GM21619 (cell line): ENCODE measurements around the gene TMEM86B.

Source experiments
- ATAC-seq: cut with Tn5 transposase; IDR thresholded peaks from one replicate; pipeline ENCODE4 v1.9.1; 2021; ENCODE audit not compliant: unreplicated experiment

The TMEM86B gene, protein sequence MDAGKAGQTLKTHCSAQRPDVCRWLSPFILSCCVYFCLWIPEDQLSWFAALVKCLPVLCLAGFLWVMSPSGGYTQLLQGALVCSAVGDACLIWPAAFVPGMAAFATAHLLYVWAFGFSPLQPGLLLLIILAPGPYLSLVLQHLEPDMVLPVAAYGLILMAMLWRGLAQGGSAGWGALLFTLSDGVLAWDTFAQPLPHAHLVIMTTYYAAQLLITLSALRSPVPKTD

DNA sequence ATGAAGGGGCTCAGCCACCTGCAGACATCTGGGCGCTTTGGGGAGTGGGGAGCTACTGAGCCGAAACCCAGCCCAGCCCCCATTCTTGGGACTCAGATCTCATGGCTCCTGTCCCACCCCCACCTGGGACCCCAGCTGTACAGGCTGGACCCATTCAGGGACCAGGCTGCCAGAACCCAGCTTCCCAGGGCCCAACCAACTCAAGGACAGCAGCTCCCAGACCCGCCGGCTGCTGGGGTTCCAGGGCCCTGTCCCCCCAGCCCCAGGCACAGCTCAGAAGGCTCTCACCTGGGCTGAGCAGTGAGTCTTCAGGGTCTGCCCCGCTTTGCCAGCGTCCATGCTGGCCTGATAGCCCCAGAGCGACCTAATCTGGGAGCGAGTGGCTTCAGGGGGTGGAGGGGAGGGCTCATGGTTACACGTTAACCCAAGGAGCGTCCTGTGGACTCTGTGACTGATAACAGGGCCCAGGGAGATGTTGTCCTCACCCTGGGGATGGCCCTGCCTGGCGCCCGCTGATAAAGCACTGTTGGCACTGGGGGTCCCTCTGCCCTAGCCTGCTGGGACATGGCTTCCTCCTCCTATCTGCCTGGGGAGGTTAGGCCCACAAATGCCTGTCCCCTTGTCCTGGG, at the start of gene TMEM86B:
Gene TMEM86B, minus strand, starts transcription at position 361 of the 629 bp plus-strand sequence. Its CDS starts 22 bp downstream, at position 339.
- no peak for ATAC-seq

DNA sequence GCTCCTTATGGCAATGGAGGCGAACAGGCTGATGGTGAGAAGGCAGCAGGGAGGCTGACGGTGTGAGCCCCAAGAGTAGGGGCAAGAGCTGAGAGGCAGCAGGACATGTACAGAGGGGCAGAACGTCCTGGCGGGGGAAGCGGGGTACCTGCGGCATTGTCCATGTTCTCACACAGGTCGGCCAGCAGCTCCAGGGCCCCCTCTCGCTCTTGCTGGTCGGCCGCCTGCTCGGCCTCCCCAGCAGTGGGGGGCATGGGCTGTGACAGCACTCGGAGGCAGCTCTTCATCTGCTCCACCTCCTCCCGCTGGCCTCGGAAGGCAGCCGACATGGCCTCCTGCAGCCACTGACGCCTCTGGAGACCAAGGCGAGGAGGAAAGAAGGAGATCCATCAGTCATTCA, 48.9 kb upstream of the TMEM86B start:
- no peak for ATAC-seq

DNA sequence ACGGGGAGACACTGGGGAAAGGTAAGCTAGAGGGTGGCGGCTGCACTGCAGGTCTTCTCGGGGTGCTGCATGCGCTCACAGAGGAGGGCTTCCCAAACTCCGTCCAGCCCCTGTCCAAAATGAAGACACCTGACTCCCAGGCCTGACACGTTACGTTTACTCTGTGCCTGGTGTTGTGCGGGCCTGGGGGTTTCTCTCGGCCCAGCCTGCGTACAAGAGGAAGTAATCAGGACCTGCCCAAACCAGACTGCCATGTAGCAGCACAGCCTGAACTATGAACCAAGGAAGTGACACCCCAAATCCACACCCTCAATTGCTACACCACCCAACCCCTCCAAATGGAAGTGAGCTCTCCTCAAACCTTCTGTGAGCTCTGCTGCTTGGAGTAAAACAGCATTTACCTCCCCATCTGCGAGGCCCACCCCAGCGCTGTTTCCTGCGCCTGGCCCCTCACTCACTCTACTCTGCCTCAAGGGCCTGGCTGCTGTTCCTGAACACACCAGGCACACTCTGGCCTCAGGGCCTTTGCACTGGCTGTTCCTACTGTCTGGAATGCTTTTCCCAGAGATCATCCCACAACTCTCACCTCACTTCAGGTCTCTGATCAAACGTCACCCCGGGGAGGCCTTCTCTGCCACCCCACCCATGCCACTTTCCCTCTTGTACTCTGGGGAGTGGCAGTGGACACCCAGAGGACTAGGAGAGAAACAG, 48.3 kb upstream of the TMEM86B start:
- ATAC-seq: peak; percentile 2

DNA sequence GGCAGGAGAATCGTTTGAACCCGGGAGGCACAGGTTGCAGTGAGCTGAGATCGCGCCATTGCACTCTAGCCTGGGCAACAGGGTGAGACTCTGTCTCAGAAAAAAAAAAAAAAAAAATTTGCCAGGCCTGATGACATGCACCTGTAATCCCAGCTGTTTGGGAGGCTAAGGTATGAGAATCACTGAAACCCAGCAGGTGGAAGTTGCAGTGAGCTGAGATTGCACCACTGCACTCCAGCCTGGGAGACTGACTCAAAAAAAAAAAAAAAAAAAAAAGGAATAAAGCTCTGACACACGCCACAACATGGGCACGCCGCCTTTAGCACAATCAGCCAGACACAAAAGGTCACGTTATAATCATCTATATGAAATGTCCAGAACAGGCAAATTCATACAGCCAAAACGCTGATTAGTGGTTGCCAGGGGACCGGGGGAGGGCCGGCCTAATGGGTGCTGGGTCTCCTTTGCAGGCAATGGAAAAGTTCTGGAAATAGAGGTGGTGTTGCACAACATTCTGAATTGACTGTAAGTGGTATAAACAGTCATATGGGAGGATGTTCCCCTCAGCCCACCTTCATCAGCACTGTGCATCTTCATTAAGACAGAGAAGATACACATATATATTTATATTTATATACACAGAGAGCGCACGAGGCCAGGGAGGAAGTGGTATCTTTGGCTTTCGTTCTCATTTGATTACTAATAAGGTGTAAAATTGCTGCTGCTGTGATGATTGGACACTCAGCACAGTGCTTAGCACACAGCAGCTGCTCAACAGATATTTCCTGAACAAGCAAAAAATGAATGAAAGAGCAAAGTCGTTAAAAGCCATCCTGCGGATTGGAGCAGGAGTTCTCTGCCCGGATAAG, 47.5 kb upstream of the TMEM86B start:
- peak; percentile 58 for ATAC-seq

DNA sequence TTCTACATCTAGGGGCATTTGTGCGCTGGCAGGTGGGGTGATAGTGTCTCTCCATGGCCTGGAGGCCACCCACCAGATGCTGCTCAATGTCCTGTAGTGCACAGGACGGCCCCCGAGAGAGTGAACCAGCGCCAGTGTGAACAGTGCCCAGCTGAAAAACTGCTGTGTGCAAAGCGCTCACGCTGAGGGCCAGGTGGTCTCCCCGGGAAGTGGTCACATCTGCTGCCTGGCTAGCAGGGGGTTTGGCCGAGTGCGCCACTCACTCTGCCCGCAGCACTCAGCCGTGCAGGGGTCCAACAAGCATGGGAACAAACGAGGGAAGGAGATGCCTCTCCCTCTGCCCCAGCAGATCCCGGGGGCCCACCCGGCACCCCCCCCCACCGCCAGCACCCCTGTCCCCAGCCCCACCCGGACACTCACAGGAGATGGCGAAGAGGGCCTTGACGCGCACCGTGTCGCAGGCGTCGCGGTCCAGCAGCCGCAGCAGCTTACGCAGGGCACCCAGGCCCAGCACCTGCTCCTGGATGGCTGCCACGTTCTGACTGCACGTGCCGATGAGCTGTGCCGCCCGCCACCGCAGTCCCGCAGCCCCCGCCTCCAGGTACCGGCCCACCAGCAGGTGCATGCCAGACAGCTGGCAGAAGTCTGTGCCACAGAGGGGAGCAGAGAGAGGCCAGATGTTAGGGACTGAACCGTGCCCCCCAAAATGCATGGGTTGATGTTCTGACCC, 45.6 kb upstream of the TMEM86B start:
- ATAC-seq: no peak

DNA sequence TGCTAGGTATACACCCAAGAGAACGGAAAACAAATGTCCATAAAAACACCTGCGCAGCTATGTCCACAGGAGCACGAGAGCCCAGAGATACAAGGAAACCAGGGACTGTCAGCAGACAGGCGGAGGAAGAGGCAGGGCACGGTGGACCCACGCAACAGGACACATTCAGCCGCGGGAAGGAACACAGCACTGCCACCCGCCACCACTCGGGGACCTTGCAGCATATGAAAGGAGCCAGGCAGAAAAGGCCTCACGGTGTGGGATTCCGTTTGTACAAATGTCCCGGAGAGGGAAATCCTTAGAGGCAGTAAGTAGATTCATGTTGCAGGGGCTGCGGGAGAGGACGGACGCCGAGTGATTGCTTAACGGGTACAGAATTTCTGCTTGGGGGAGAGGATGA, 43.6 kb upstream of the TMEM86B start:
- ATAC-seq: no peak

DNA sequence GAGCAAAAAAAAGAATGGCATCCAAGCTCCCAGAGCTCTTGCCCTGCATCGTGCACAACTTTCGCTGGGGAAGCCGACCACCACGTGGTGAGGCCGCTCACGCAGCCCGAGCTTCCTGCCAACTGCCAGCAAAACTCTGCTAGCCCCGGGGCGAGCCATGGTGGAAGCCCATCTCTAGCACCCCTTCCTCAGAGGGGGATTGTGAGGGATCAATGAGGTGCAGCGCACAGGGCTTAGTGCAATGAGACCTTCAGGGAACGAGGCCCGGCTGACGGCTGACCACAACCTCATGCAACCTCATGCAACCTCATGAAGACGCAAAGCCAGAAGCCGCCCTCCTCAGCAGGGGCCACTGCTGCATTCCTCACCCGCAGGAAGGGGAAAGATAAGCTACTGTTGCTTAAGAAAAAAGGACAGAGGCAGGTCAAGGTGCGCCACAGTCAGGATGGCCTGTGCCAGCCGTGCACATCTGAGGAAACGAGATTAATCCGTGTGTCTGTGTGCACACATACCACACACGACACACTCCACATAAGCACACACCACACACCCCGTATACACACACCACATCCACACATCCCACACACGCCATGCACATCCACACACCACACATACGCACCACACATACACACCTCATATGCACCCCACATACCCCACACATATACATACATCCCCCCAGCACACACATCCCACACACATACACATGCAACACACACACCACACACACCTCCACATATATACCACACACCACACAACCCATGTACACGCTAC, 41.8 kb upstream of the TMEM86B start:
- no peak for ATAC-seq

DNA sequence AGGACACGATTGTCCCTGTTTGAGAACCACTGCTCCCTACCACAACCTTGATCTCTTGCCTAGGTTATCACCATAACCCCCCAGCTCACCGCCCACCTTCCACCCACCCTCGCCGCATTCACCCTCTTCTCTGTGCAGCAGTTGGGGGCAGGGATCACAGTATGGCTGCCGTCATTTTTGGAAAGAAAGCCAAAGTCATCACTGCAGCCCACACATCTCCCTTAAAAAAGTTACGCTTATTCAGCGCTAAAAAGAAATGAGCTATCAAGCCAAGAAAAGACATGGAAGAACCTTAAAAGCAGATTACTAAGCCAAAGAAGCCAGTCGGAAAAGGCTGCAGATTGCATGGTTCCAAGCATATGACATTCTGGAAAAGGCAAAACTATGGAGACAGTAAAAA, 40.7 kb upstream of the TMEM86B start:
- ATAC-seq: no peak

DNA sequence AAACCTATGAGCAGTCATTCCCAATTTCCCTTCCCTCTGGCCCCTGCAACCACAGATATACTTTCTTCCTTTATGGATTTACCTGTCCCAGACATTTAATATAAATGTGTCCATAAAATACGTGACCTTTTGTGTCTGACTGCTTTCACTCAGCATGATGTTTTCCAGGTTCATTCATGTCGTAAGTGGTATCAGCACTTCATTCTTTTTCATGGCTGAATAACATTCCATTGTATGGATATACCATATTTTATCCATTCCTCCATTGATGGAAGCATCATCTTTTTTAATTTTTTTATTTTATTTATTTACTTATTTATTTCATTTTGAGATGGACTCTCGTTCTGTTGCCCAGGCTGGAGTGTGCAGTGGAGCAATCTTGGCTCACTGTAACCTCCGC, 38.3 kb upstream of the TMEM86B start:
- ATAC-seq: no peak

DNA sequence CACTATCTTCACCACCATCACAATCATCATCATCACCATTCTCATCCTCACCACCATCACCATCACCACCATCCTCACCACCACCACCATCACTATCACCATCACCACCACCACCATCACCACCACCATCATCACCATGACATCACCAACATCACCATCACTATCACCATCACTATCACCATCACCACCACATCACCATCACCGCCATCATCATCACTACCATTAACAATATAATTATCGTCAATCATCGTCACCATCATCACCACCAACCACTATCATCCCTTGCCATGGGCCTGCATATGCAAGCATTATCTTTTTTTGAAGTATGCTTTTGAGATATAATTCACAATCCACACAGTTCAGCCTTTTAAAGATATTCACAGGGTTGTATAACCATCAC, 37.8 kb upstream of the TMEM86B start:
- no peak for ATAC-seq

DNA sequence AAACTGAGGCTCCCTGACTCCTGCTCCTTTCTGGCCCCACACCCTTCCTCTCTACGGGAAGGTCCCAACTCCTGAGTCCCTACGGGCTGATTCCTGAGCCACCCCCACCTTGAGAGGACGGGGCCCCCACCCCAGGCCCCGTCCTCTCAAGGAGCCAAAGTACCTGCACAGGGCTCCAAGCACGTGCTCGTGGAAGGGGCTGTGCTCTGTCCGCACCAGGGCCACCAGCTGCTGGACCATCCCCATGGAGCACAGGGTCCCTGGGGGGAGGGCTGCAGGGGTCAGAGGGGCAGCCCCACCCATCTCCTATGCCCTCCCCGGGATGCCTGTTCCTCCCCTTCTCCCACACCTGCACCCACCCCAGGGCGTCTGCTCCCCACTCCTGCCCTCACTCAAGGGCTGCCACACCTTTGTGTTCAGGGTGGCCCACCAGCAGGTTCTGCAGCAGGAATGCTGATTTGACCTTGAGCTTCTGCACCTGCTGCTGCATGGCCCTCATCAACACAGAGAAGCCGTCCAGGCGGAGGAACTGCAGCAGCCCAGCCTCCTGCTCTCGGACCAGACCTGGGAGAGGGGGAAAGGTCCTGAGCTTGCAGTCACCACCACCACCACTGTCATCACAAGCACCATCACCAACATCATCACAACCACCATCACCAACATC, 37.3 kb upstream of the TMEM86B start:
- no peak for ATAC-seq

DNA sequence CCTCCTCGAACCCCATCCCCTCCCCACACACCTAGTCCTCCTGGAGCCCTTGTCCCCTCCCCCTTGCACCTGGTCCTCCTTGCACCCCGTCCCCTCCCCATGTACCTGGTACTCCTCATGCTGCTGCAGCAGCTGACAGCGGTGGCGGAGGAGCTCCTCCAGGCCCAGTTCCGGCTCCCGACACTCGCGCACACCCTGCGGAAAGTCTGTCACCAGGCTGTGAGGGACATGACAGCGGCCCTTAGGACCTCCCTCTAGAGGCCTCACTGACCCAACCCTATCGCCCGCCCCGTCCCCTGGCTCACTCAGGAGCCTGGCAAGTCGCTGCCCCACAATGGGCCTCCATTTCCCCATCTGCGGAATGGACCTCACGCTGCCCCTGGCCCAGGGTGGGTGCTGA, 36.6 kb upstream of the TMEM86B start:
- no peak for ATAC-seq

DNA sequence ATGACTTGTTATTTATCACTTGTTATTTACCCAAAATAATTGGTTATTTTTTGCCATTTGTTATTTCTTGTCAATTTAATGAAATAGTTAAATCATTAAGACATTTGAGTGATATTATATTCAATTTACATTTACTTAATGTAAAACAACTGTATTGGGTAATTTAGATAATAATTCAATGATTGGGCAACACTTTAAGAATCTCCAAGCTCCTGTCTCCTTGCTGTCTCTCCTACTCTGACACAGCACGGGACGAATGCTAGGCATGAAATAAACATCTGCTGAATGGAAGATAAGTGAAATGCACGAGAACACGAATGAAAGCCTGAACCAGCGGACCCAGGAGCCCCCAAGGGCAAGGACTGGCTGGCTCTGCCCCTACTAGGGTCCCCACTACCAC, 36.0 kb upstream of the TMEM86B start:
- ATAC-seq: no peak

DNA sequence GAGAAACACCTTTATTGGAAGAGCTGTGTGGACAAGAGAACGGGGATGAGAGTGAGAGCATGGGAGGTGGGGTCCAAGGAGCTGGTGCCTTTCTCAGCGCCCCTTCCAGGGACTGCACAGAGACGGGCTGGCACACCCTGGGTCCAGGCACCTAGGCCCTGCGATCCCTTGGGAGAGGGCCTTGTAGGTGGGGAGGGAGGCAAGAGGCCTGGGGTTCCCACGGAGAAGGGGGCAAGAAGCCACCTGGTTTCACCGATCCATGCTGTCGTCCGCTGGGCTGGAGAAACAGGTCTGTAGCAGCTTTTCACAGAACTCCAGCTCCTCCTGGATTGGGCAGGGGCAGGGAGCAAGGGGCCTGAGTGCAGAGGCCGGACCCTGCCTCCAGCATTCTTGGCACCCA, 33.8 kb upstream of the TMEM86B start:
- ATAC-seq: no peak

DNA sequence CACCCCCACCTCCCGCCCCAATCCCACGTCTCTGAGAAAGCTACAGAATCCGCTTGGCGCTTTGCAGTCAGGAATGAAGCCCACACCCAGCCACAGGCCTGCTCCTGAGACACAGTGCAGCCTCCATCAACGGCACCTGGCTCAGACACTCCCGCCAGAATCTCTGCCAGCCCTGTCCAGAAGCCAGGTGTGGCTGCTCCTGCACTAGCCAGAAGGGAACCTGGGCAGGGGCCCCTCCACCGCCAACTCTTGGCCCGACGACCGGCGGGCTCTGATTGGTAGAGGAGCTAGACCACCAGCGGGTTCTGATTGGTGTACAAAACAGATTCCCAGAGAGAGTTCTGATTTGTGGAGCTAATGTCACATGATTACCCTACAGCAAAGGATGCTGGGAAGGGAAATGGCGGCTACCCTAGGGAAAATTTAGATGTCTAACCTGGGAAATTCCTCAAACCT, 33.1 kb upstream of the TMEM86B start:
- ATAC-seq: no peak

DNA sequence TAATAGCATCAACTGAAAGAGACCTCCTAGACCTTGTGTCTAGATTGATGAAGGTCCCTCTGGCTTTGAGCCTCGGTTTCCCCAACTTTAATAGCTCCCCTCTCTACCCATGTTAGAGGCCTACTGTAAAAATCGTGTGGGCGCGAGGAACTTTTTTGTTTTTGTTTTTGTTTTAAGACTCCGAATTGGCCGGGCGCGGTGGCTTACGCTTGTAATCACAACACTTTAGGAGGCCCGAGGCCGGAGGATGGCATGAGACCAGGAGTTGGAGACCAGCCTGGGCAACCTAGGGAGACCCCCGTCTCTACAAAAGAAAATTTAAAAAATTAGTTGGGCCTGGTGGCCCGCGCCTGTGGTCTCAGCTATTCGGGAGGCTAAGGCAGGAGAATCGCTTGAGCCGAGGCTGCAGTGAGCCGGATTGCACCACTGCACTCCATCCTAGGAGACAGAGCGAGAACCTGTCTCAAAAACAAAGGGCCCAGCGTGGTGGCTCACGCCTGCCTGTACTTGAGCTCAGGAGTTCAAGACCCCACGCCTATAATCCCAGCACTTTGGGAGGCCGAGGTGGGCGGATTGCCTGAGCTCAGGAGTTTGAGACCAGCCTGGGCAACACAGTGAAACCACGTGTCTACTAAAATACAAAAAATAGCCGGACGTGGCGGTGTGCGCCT, 31.1 kb upstream of the TMEM86B start:
- ATAC-seq: no peak

DNA sequence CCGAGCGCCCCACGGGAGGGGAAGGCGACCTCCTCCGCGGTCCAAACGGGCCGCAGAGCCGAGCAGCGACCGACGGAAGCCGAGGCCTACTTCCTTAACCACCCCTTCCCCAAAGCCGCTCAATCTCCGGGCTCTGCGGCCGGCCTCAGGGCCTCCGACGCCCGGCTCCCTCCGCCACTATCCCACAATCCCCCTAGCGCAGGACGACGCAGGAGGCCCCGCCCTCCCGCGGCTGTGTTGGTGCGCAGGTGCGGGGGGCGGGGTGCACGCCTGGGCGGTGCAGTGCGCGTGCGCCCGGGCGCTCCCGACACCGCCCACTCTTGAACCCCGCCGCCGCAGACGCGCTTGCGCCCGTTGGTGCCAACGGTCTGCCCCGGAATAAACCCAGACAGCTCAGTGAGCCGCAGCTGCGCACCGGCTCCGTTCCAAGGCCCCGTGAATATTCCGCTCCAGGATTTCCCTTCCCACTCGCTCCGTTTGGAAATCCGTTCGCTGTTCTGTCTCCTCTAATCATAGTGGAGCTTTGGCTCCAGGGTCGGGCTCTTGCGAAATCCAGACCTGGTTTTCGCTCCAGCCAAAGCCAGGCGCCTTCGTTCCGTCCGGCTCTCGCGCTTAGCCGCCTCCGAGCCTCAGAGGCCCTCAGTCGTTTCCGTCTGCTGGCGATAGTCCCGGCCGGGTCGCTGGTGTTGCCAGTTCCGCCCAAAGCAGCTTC, 30.4 kb upstream of the TMEM86B start, which contains the start of gene PPP6R1:
Gene PPP6R1, minus strand, starts transcription at position 190 of the 712 bp plus-strand sequence. CDS start 11,914 bp downstream, outside the sequence.
- ATAC-seq: peak; percentile 65

DNA sequence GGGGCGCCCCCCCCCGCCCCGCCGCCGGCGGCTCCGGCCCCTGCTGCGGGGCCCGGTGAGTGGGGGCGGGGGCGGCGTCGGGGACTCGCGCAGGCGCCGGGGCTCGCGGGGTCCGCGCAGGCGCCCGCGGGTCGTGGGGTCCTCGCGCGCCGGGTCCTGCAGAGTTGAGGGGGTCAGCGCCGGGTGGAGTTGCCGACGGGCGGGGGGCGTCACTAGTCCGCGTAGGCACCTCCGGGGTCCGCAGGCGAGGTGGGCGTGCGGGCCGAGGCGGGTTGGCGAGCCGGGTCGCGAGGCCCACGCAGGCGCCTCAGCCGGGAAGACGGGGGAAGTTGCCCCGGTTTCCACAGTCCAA, 29.9 kb upstream of the TMEM86B start:
- peak; percentile 7 for ATAC-seq
